ENCODE data around the gene AKAP9. TPM values are rescaled to one million over a fixed set of nuclear protein-coding genes. Genes with fewer than 3 reads are reported as not detected.

The AKAP9 gene
- total and polyA plus RNA-seq, 4 donors, result 14.6 to 97.7 (median 57.0) TPM

DNA sequence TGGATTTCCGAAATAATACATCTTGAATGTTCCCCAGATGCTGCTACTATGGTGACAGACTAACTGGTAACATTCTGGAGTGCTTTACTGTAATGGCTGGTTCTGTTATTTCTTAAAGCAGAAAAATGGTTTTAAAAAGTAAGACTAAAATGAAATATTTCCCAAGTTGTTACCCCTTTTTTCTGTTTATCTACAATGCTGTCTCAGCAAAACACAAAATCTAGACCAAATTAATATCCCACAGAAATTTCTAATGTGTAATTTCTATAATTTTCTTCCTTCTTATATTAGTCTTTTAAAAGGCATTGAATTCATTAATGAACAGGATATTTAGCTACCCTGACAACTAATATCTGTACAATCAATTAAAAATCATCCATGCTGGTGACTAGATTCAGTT lies 41.1 kb upstream of the AKAP9 start:
- Histone ChIP-seq H3K9me3 (ENCODE audit: control insufficient read depth in 4 of 4, low read length in 3 of 4) (no peaks in the 10 kb centered on the region), H3K9ac (ENCODE audit: low read depth in 1 of 2, low read length in 2 of 2) (no peak overlapping the region), H3K4me1 (ENCODE audit: control insufficient read depth in 4 of 4, insufficient read depth in 4 of 4, low read length in 3 of 4) (no peaks in the 10 kb centered on the region), H3K27me3 (ENCODE audit: control insufficient read depth in 4 of 4, insufficient read depth in 4 of 4, low read length in 3 of 4) (no peaks in the 10 kb centered on the region), H3K36me3 (ENCODE audit: control insufficient read depth in 4 of 4, insufficient read depth in 3 of 4, low read depth in 1 of 4, low read length in 3 of 4) (no peaks in the 10 kb centered on the region), H3K4me3 (ENCODE audit: low read depth in 1 of 3, low read length in 3 of 3) (no peak overlapping the region), H3K27ac (ENCODE audit: low read depth in 1 of 2, low read length in 2 of 2) (no peak overlapping the region)
- no peak for DNase-seq (ENCODE audit: low spot score)
- WGBS, result 72% methylated on average over 1 of the region's 1 CpG
- TF ChIP-seq RXRA (IDR thresholded peaks at IDR 0.05) (no peak), YY1 (IDR thresholded peaks at IDR 0.05) (no peak), SP1 (IDR thresholded peaks at IDR 0.05) (no peak), RAD21 (IDR thresholded peaks at IDR 0.05) (no peak), FOXA1 (IDR thresholded peaks at IDR 0.05) (no peak)
- TF ChIP-seq, protein P1, sequence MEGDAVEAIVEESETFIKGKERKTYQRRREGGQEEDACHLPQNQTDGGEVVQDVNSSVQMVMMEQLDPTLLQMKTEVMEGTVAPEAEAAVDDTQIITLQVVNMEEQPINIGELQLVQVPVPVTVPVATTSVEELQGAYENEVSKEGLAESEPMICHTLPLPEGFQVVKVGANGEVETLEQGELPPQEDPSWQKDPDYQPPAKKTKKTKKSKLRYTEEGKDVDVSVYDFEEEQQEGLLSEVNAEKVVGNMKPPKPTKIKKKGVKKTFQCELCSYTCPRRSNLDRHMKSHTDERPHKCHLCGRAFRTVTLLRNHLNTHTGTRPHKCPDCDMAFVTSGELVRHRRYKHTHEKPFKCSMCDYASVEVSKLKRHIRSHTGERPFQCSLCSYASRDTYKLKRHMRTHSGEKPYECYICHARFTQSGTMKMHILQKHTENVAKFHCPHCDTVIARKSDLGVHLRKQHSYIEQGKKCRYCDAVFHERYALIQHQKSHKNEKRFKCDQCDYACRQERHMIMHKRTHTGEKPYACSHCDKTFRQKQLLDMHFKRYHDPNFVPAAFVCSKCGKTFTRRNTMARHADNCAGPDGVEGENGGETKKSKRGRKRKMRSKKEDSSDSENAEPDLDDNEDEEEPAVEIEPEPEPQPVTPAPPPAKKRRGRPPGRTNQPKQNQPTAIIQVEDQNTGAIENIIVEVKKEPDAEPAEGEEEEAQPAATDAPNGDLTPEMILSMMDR (IDR thresholded peaks at IDR 0.05; ENCODE audit: low read depth, low read length, missing input control), result no peak

DNA sequence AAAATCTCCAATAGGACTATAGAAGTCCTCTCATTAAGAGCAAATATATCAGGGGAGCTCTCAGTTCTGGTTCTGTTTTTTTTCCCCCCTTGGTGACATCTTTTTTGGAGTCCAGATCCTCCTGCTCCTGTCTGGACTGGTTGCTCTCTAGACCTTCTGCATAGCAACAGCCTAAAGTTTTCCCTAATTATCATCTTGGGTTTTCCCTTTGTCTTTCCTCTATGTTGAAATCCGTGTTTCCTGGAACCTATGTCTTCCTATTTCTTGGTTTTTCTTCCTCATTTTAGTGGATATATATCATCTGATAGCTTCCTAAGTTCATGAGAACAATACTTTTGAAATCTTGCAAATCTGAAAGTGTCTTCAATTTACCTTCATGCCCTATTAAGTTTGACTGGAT lies 30.5 kb upstream of the AKAP9 start:
- H3K4me3 ChIP-seq (ENCODE audit: low read depth in 1 of 3, low read length in 3 of 3), result no peak overlapping the region
- H3K36me3 ChIP-seq (ENCODE audit: control insufficient read depth in 4 of 4, insufficient read depth in 3 of 4, low read depth in 1 of 4, low read length in 3 of 4), result no peaks in the 10 kb centered on the region
- TF ChIP-seq NR2F2 (IDR thresholded peaks at IDR 0.05), result no peak
- no peak for TF ChIP-seq HNF4A (conservative IDR thresholded peaks at IDR 0.05)
- no peak for TF ChIP-seq FOXA2 (IDR thresholded peaks at IDR 0.05)
- TF ChIP-seq TAF1 (conservative IDR thresholded peaks at IDR 0.05), result no peak
- TF ChIP-seq, protein P2, sequence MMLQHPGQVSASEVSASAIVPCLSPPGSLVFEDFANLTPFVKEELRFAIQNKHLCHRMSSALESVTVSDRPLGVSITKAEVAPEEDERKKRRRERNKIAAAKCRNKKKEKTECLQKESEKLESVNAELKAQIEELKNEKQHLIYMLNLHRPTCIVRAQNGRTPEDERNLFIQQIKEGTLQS (IDR thresholded peaks at IDR 0.05), result no peak
- no peak for TF ChIP-seq FOXA1 (IDR thresholded peaks at IDR 0.05)
- no peak for TF ChIP-seq RAD21 (IDR thresholded peaks at IDR 0.05)
- no peak for TF ChIP-seq SP1 (IDR thresholded peaks at IDR 0.05)
- TF ChIP-seq RXRA (IDR thresholded peaks at IDR 0.05), result no peak
- TF ChIP-seq YY1 (IDR thresholded peaks at IDR 0.05), result no peak
- TF ChIP-seq, protein P3, sequence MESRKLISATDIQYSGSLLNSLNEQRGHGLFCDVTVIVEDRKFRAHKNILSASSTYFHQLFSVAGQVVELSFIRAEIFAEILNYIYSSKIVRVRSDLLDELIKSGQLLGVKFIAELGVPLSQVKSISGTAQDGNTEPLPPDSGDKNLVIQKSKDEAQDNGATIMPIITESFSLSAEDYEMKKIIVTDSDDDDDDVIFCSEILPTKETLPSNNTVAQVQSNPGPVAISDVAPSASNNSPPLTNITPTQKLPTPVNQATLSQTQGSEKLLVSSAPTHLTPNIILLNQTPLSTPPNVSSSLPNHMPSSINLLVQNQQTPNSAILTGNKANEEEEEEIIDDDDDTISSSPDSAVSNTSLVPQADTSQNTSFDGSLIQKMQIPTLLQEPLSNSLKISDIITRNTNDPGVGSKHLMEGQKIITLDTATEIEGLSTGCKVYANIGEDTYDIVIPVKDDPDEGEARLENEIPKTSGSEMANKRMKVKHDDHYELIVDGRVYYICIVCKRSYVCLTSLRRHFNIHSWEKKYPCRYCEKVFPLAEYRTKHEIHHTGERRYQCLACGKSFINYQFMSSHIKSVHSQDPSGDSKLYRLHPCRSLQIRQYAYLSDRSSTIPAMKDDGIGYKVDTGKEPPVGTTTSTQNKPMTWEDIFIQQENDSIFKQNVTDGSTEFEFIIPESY (IDR thresholded peaks at IDR 0.05), result no peak
- TF ChIP-seq, protein P4, sequence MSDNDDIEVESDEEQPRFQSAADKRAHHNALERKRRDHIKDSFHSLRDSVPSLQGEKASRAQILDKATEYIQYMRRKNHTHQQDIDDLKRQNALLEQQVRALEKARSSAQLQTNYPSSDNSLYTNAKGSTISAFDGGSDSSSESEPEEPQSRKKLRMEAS (IDR thresholded peaks at IDR 0.05), result no peak
- TF ChIP-seq, protein P5, sequence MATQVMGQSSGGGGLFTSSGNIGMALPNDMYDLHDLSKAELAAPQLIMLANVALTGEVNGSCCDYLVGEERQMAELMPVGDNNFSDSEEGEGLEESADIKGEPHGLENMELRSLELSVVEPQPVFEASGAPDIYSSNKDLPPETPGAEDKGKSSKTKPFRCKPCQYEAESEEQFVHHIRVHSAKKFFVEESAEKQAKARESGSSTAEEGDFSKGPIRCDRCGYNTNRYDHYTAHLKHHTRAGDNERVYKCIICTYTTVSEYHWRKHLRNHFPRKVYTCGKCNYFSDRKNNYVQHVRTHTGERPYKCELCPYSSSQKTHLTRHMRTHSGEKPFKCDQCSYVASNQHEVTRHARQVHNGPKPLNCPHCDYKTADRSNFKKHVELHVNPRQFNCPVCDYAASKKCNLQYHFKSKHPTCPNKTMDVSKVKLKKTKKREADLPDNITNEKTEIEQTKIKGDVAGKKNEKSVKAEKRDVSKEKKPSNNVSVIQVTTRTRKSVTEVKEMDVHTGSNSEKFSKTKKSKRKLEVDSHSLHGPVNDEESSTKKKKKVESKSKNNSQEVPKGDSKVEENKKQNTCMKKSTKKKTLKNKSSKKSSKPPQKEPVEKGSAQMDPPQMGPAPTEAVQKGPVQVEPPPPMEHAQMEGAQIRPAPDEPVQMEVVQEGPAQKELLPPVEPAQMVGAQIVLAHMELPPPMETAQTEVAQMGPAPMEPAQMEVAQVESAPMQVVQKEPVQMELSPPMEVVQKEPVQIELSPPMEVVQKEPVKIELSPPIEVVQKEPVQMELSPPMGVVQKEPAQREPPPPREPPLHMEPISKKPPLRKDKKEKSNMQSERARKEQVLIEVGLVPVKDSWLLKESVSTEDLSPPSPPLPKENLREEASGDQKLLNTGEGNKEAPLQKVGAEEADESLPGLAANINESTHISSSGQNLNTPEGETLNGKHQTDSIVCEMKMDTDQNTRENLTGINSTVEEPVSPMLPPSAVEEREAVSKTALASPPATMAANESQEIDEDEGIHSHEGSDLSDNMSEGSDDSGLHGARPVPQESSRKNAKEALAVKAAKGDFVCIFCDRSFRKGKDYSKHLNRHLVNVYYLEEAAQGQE (IDR thresholded peaks at IDR 0.05), result no peak
- 73% methylated on average over 1 of the region's 1 CpG for WGBS
- no peak overlapping the region for H3K27ac ChIP-seq (ENCODE audit: low read depth in 1 of 2, low read length in 2 of 2)
- H3K27me3 ChIP-seq (ENCODE audit: control insufficient read depth in 4 of 4, insufficient read depth in 4 of 4, low read length in 3 of 4), result no peaks in the 10 kb centered on the region
- no peaks in the 10 kb centered on the region for H3K9me3 ChIP-seq (ENCODE audit: control insufficient read depth in 4 of 4, low read length in 3 of 4)
- DNase-seq (ENCODE audit: low spot score), result no peak
- H3K9ac ChIP-seq (ENCODE audit: low read depth in 1 of 2, low read length in 2 of 2), result no peak overlapping the region
- no peaks in the 10 kb centered on the region for H3K4me1 ChIP-seq (ENCODE audit: control insufficient read depth in 4 of 4, insufficient read depth in 4 of 4, low read length in 3 of 4)
